ENCODE data around the gene PI4KA. TPM values are rescaled to one million over a fixed set of nuclear protein-coding genes. Genes with fewer than 3 reads are reported as not detected.

The PI4KA gene
- polyA plus RNA-seq, 1 of the 3 experiments (the other 2 are of a cell fraction), result 30.0 TPM

DNA sequence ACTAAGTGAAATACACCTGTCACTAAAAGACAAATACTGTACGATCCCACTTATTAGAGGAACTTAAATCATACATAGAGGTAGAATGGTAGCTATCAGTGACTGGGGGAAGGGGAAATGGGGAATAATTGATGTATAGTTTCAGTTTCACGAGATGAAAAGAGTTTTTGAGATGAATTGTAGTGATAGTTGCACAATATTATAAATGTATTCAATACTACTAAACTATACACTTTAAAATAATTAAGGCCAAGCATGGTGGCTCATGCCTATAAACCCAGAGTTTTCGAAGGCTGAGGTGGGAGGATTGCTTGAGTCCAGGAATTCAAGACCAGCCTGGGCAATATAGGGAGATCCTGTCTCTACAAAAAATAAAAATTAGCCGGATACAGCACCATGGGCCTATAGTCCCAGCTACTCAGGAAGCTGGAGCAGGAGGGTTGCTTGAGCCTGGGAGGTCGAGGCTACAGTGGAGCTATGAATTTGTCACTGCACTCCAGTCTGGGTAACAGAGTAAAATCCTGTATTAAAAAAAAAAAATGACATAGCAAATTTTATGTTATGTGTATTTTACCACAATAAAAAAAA lies 44.3 kb downstream of the PI4KA start (continued):
- TF ChIP-seq RFX5 (IDR thresholded peaks at IDR 0.05; ENCODE audit: low read length), result no peak
- no peak for TF ChIP-seq RCOR1 (IDR thresholded peaks at IDR 0.05; ENCODE audit: low read length)

- over 99% methylated on average over 4 of the region's 4 CpGs for WGBS (ENCODE audit: low lambda C conversion rate)
- H3K4me2 ChIP-seq, result no peak overlapping the region
- DNase-seq, result no peak
- TF ChIP-seq, protein P1, sequence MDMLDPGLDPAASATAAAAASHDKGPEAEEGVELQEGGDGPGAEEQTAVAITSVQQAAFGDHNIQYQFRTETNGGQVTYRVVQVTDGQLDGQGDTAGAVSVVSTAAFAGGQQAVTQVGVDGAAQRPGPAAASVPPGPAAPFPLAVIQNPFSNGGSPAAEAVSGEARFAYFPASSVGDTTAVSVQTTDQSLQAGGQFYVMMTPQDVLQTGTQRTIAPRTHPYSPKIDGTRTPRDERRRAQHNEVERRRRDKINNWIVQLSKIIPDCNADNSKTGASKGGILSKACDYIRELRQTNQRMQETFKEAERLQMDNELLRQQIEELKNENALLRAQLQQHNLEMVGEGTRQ (IDR thresholded peaks at IDR 0.05; ENCODE audit: borderline replicate concordance, low read depth, low read length), result no peak
- TF ChIP-seq USF1 (IDR thresholded peaks at IDR 0.05; ENCODE audit: borderline replicate concordance, low read depth), result no peak
- no peak for TF ChIP-seq JUND (IDR thresholded peaks at IDR 0.05)
- TF ChIP-seq FOXJ3 (CRISPR knock-in tag; IDR thresholded peaks at IDR 0.05), result no peak
- TF ChIP-seq TAF1 (IDR thresholded peaks at IDR 0.05; ENCODE audit: borderline replicate concordance, low read depth, low read length), result no peak
- no peak for TF ChIP-seq MXI1 (IDR thresholded peaks at IDR 0.05; ENCODE audit: low read depth, low read length)
- no peak for TF ChIP-seq POLR2AphosphoS5 (IDR thresholded peaks at IDR 0.05; ENCODE audit: low read depth, low read length)
- no peak for TF ChIP-seq MAX (IDR thresholded peaks at IDR 0.05; ENCODE audit: low read depth)
- no peak for TF ChIP-seq PBX3 (IDR thresholded peaks at IDR 0.05)
- no peaks in the 10 kb centered on the region for H3K27me3 ChIP-seq (ENCODE audit: insufficient read depth)
- H4K20me1 ChIP-seq (ENCODE audit: insufficient read depth), result no peaks in the 10 kb centered on the region
- ChIA-PET CTCF (interaction anchor here (1.8 kb wide), 1 partner anchor 9 kb away, joined by 9 read pairs; no protein-coding TSS in a partner anchor), POLR2A (no interaction called here)
- H3K9ac ChIP-seq, result no peak overlapping the region
- no peak overlapping the region for H3K27ac ChIP-seq (ENCODE audit: low read depth in 2 of 2, low read length in 1 of 2)
- H3K9me3 ChIP-seq, result no peaks in the 10 kb centered on the region
- peaks cover under 1% of the 10 kb centered on the region for H3F3A ChIP-seq (replicated peaks; ENCODE audit: insufficient read depth)
- no peaks in the 10 kb centered on the region for H3K9me2 ChIP-seq
- no peak overlapping the region for H3K4me3 ChIP-seq (ENCODE audit: low read depth in 2 of 2, low read length in 1 of 2)
- no peaks in the 10 kb centered on the region for H3K4me1 ChIP-seq (ENCODE audit: control insufficient read depth in 1 of 2, insufficient read depth in 2 of 2, low read depth in 1 of 2, low read length in 1 of 2)
- H3K79me2 ChIP-seq (ENCODE audit: insufficient read depth), result no peaks in the 10 kb centered on the region
- peaks cover 24 to 36% of the 10 kb centered on the region in 2 experiments for H3K36me3 ChIP-seq (replicated peaks in 1 of 2; ENCODE audit: control insufficient read depth in 1 of 2, insufficient read depth in 2 of 2, low read length in 1 of 2)
- no peak overlapping the region for H2AFZ ChIP-seq (ENCODE audit: low read depth)
Measured at GRCh38 chr22:20813056-20813455, 45.6 kb downstream of the PI4KA start.

Measured in SK-N-SH (cell line).